Measurements from ENCODE around the gene CCDC184.
"Not testable (repeated sequence)": the region's sequence is repeated elsewhere in the genome, so short reads cannot be mapped to it uniquely, and the experiment has no call there.

The CCDC184 gene

DNA sequence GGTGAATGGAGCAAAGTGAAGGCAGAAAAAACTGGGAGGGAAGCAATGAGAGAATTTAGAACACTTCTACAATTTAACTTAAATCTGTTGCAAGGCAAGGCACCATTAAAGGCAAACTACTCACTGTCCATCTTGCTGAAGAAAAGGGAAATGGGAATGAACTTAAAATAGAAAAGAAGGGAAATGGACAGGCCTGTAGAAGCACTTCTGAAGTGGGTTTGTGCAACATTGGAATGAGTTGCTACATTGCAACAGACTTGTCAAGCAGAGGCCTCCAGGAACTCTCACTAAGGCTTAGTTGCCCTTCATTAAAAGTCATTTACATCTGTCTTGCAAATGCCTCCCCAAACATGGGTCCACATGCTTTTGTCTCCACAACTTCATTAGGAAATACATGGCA lies 33.3 kb downstream of the CCDC184 start:
- no peak for DNase-seq

DNA sequence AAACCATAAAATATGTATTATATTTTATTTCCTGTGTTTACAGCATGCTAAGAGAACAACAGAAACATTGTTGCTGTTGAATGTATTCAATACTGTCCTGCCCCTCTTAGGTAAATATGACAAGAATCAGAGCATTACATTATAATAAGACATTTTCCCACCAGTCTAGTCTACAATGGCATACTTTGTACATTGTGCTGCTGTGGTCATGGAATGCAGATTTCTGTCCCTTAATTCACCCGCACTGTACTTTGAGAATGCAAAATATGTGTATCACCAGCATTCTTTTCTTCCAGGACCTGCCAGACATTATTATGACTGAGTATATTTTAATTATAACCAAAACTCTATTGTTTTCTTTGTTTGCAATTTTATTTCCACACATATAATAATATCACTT lies 36.2 kb downstream of the CCDC184 start:
- DNase-seq: no peak

DNA sequence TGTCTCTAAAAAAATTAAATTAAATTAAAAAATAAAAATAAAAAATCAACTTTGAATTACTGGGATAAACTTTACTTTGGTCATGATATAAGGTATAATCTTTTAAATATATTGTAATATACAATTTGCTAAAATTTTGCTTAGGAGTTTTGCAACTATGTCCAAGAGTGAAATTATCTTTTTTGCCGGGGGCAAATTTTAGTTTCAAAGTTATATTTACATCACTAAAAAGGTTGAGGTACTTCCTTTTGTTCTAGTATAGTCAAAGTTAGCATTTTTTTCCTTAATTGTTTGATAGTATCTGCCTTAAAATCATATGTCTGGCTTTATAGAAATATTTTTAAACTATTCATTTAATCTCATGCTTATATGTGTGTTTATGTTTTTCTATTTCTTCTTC lies 37.3 kb downstream of the CCDC184 start:
- no peak for DNase-seq

DNA sequence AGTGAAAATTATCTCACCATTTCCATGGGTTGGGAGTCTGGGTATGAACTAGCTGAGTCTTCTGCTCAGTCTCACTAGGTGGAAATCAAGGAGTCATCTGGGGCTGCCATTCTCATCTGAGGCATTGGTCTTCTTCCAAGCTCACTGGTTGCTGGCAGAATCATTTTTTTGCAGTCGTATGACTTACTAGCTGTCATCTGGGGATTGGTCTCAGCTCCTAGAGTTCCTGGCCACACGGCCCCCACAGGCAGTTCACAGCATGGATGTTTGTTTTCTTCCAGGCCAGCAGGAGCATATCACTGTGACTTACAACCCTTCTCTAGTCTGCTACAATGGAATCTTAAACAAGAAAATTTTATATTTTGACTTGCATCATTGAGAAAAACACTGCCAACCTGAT lies 38.2 kb downstream of the CCDC184 start:
- no peak for DNase-seq

DNA sequence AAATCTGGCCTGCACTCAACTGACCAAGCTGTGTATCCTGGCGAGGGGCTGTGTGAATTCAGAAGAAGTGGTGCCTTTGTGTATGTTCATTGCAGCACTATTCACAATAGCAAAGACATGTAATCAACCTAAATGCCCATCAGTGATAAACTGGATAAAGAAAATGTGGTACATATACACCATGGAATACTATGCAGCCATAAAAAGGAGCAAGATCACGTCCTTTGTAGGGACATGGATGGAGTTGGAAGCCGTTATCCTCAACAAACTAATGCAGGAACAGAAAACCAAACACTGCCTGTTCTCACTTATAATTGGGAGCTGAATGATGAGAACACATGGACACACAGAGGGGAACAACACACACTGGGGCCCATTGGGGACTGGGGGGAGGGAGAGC lies 41.1 kb downstream of the CCDC184 start:
- DNase-seq: not testable (repeated sequence)

DNA sequence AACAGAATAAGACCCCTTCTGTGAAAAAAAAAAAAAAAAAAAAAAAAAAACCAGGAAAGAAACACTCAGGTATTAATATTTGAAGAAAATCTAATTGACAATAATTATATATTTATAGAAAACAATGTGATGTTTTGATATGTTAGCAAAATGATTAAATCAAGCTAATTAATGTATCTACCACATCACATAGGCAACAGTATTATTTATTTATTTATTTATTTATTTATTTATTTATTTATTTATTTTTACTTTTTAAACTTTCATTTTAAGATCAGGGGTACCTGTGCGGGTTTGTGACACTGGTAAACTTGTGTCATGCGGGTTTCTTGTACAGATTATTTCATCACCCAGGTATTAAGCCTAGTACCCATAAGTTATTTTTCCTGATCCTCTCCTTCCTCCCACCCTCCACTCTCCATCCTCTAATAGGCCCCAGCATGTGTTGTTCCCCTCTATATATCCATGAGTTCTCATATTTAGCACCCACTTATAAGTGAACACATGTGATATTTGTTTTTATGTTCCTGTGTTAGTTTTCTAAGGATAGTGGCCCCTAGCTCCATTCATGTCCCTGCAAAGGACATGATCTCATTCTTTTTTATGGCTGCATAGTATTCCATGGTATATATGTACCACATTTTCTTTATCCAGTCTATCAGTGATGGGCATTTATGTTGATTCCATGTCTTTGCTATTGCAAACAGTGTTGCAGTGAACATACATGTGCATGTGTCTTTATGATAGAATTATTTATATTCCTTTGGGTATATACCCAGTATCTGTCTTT lies 47.9 kb downstream of the CCDC184 start:
- not testable (repeated sequence) for DNase-seq

All from SW 1271 (cell line).